ENCODE data around the gene TBX4. TPM values are rescaled to one million over a fixed set of nuclear protein-coding genes. Genes with fewer than 3 reads are reported as not detected.

TBX4 gene
- total RNA-seq, 1 experiment from 2014 or later: not detected

GRCh38 chr17:61519139-61519538, 66.9 kb downstream of the TBX4 start:
- Histone ChIP-seq H3K27ac (ENCODE audit: insufficient read length, low read depth, low read length) (no peak overlapping the region), H3K79me2 (ENCODE audit: insufficient read depth, low read length) (no peaks in the 10 kb centered on the region), H3K9me3 (ENCODE audit: control insufficient read depth, low read depth, low read length) (no peaks in the 10 kb centered on the region), H3K4ac (ENCODE audit: low read depth, low read length) (no peak overlapping the region), H3K23ac (ENCODE audit: insufficient read length, low read depth, low read length) (no peak overlapping the region), H3K27me3 (ENCODE audit: insufficient read depth, low read length) (no peaks in the 10 kb centered on the region), H4K5ac (ENCODE audit: insufficient read length, low read depth, low read length) (no peak overlapping the region), H3T11ph (ENCODE audit: low read length) (no peak overlapping the region), H2BK20ac (ENCODE audit: low read depth, low read length, poor library complexity, severe bottlenecking) (no peak overlapping the region), H4K8ac (replicated peaks; ENCODE audit: insufficient read length, low read depth, low read length) (no peak overlapping the region), H2BK120ac (ENCODE audit: low read depth, low read length, poor library complexity, severe bottlenecking) (no peak overlapping the region), H2BK15ac (ENCODE audit: low read depth, low read length) (no peak overlapping the region), H3K9ac (ENCODE audit: extremely low read depth, insufficient read length, low read length) (no peak overlapping the region), H4K20me1 (ENCODE audit: control insufficient read depth, insufficient read depth, insufficient read length) (no peaks in the 10 kb centered on the region), H3K79me1 (ENCODE audit: insufficient read depth, low read depth, low read length, poor library complexity, severe bottlenecking) (no peaks in the 10 kb centered on the region), H3K4me2 (ENCODE audit: insufficient read depth, insufficient read length, low read length) (no peak overlapping the region), H2AFZ (ENCODE audit: low read length) (no peak overlapping the region), H3K4me1 (ENCODE audit: insufficient read depth, low read length) (no peaks in the 10 kb centered on the region), H3K56ac (ENCODE audit: insufficient read length, low read depth, low read length) (no peak overlapping the region), H3K18ac (ENCODE audit: insufficient read length, low read depth, low read length) (no peak overlapping the region), H2BK12ac (ENCODE audit: insufficient read length, low read depth, low read length) (no peak overlapping the region), H3K23me2 (ENCODE audit: insufficient read length, low read depth, low read length, poor library complexity, severe bottlenecking) (no peaks in the 10 kb centered on the region), H4K91ac (ENCODE audit: insufficient read length, low read depth, low read length) (no peak overlapping the region), H3K14ac (ENCODE audit: insufficient read depth, low read length) (no peak overlapping the region), H2BK5ac (ENCODE audit: insufficient read length, low read length) (no peak overlapping the region), H2AK5ac (ENCODE audit: insufficient read length, low read length) (no peak overlapping the region)
- no peak for DNase-seq
- no peak overlapping the region for H3K27ac Mint-ChIP-seq
- WGBS (ENCODE audit: extremely low coverage, insufficient read length, low lambda C conversion rate): no CpG with 5 or more reads among the region's 1 CpG
- no peaks in the 10 kb centered on the region for H3K4me1 Mint-ChIP-seq
- peaks cover 5% of the 10 kb centered on the region for H3K27me3 Mint-ChIP-seq (ENCODE audit: low read depth)
- no peaks in the 10 kb centered on the region for H3K36me3 Mint-ChIP-seq (ENCODE audit: insufficient read depth in 1 of 3, low read depth in 3 of 3)
- TF ChIP-seq, protein P1, sequence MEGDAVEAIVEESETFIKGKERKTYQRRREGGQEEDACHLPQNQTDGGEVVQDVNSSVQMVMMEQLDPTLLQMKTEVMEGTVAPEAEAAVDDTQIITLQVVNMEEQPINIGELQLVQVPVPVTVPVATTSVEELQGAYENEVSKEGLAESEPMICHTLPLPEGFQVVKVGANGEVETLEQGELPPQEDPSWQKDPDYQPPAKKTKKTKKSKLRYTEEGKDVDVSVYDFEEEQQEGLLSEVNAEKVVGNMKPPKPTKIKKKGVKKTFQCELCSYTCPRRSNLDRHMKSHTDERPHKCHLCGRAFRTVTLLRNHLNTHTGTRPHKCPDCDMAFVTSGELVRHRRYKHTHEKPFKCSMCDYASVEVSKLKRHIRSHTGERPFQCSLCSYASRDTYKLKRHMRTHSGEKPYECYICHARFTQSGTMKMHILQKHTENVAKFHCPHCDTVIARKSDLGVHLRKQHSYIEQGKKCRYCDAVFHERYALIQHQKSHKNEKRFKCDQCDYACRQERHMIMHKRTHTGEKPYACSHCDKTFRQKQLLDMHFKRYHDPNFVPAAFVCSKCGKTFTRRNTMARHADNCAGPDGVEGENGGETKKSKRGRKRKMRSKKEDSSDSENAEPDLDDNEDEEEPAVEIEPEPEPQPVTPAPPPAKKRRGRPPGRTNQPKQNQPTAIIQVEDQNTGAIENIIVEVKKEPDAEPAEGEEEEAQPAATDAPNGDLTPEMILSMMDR (conservative IDR thresholded peaks at IDR 0.05): no peak
- H3K4me3 Mint-ChIP-seq: no peak overlapping the region
- H3K9me3 Mint-ChIP-seq: no peaks in the 10 kb centered on the region

Data from H9 (cell line).